Liver (tissue), 3 donors: ENCODE measurements around the gene CFAP221.

Experiments
- HNF4A ChIP-seq, 2 donors: conservative IDR thresholded peaks; 2 replicates each; pipeline ENCODE4 v1.6.1; 2016; ENCODE audit warnings: antibody characterized with exemption in 2 of 2, mild to moderate bottlenecking in 2 of 2
- HNF4G ChIP-seq: IDR thresholded peaks from 2 replicates; pipeline ENCODE4 v1.6.1; 2016; ENCODE audit warnings: antibody characterized with exemption
- JUND ChIP-seq, 2 donors: IDR thresholded peaks; 2 replicates each; pipeline ENCODE4 v1.6.1; 2016; ENCODE audit warnings: antibody characterized with exemption in 2 of 2
- NR2F2 ChIP-seq: IDR thresholded peaks from 2 replicates; pipeline ENCODE4 v1.6.1; 2016; ENCODE audit warnings: antibody characterized with exemption
- RXRA ChIP-seq, 2 donors: IDR thresholded peaks; 2 replicates each; pipeline ENCODE4 v1.6.1; 2017 to 2018; ENCODE audit warnings: antibody characterized with exemption in 2 of 2, mild to moderate bottlenecking in 1 of 2
- SP1 ChIP-seq: IDR thresholded peaks from 2 replicates; pipeline ENCODE4 v1.6.1; 2018; ENCODE audit warnings: antibody characterized with exemption, mild to moderate bottlenecking
- YY1 ChIP-seq: IDR thresholded peaks from 2 replicates; pipeline ENCODE4 v1.6.1; 2016; ENCODE audit warnings: antibody characterized with exemption, mild to moderate bottlenecking
- TF ChIP-seq, protein P1 (sequence below): fragments of 150-350 bp; IDR thresholded peaks from 2 replicates; pipeline ENCODE4 v1.5.1; 2017; ENCODE audit warnings: improper control_type of control experiment, low read depth, low read length; ENCODE audit not compliant: missing input control
- TF ChIP-seq, protein P2 (sequence below): IDR thresholded peaks from 2 replicates; pipeline ENCODE4 v1.6.1; 2016; ENCODE audit warnings: antibody characterized with exemption, mild to moderate bottlenecking
- donor health status: healthy.
- donor health status: healthy.

DNA sequence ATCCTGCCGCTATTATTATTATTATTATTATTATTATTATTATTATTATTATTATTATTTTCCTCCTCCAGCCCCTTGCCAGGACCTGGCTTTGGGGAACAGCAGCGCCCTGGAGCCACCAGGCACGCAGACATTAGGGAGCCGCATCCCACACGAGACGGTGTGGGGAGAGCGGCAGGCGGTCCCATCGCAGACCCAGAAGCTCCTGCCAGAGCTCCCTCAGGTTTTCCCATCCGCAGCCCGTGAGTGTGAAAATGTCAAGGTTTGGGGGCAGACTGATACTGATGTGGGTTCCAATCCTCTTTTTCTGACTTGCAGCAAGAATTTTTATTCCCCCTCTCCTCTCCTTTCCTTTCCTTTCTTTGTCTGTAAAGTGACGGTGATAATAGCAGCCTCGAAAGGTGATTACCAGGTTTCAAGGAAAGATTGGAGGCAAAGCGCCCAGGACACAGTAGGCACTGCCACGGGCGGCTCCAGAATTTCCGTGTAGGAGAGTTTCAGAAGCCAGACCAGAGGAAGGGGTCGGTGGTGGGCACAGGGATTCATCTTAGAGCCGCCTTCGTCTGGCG lies 20.8 kb upstream of the CFAP221 start:
- TF ChIP-seq, protein P1, sequence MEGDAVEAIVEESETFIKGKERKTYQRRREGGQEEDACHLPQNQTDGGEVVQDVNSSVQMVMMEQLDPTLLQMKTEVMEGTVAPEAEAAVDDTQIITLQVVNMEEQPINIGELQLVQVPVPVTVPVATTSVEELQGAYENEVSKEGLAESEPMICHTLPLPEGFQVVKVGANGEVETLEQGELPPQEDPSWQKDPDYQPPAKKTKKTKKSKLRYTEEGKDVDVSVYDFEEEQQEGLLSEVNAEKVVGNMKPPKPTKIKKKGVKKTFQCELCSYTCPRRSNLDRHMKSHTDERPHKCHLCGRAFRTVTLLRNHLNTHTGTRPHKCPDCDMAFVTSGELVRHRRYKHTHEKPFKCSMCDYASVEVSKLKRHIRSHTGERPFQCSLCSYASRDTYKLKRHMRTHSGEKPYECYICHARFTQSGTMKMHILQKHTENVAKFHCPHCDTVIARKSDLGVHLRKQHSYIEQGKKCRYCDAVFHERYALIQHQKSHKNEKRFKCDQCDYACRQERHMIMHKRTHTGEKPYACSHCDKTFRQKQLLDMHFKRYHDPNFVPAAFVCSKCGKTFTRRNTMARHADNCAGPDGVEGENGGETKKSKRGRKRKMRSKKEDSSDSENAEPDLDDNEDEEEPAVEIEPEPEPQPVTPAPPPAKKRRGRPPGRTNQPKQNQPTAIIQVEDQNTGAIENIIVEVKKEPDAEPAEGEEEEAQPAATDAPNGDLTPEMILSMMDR: no peak
- TF ChIP-seq JUND (IDR thresholded peaks at IDR 0.05) (no peak), RXRA (IDR thresholded peaks at IDR 0.05) (no peak), YY1 (no peak), SP1 (no peak), HNF4G (no peak), HNF4A (conservative IDR thresholded peaks at IDR 0.05) (no peak), NR2F2 (no peak)
- TF ChIP-seq, protein P2, sequence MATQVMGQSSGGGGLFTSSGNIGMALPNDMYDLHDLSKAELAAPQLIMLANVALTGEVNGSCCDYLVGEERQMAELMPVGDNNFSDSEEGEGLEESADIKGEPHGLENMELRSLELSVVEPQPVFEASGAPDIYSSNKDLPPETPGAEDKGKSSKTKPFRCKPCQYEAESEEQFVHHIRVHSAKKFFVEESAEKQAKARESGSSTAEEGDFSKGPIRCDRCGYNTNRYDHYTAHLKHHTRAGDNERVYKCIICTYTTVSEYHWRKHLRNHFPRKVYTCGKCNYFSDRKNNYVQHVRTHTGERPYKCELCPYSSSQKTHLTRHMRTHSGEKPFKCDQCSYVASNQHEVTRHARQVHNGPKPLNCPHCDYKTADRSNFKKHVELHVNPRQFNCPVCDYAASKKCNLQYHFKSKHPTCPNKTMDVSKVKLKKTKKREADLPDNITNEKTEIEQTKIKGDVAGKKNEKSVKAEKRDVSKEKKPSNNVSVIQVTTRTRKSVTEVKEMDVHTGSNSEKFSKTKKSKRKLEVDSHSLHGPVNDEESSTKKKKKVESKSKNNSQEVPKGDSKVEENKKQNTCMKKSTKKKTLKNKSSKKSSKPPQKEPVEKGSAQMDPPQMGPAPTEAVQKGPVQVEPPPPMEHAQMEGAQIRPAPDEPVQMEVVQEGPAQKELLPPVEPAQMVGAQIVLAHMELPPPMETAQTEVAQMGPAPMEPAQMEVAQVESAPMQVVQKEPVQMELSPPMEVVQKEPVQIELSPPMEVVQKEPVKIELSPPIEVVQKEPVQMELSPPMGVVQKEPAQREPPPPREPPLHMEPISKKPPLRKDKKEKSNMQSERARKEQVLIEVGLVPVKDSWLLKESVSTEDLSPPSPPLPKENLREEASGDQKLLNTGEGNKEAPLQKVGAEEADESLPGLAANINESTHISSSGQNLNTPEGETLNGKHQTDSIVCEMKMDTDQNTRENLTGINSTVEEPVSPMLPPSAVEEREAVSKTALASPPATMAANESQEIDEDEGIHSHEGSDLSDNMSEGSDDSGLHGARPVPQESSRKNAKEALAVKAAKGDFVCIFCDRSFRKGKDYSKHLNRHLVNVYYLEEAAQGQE: no peak
